ENCODE measurements around the gene ISOC2. TPM values are rescaled to one million over a fixed set of nuclear protein-coding genes. Genes with fewer than 3 reads are reported as not detected.

Gene ISOC2, protein sequence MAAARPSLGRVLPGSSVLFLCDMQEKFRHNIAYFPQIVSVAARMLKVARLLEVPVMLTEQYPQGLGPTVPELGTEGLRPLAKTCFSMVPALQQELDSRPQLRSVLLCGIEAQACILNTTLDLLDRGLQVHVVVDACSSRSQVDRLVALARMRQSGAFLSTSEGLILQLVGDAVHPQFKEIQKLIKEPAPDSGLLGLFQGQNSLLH
- total RNA-seq (2014; rRNA removed) (251 and 270 TPM in 2 replicates), Bru-seq, nascent RNA (percentile 87 among the genes with signal in this experiment), BruChase-seq, experiment 1, labeled RNA remaining after a 6-hour chase (percentile 86 among the genes with signal in this experiment), BruChase-seq, experiment 2, labeled RNA remaining after a 2-hour chase (percentile 75 among the genes with signal in this experiment)
- long read RNA-seq, transcript ISOC2-202 (6 exons, 998 nt), result major isoform, 7 of 21 reads
- long read RNA-seq, transcript ISOC2-203 (5 exons, 1,566 nt), result minor isoform, 6 of 21 reads
- long read RNA-seq, partial matches to known transcripts, result 6 of 21 reads
- long read RNA-seq, other reads (novel, unspliced or antisense), result 2 of 21 reads

DNA sequence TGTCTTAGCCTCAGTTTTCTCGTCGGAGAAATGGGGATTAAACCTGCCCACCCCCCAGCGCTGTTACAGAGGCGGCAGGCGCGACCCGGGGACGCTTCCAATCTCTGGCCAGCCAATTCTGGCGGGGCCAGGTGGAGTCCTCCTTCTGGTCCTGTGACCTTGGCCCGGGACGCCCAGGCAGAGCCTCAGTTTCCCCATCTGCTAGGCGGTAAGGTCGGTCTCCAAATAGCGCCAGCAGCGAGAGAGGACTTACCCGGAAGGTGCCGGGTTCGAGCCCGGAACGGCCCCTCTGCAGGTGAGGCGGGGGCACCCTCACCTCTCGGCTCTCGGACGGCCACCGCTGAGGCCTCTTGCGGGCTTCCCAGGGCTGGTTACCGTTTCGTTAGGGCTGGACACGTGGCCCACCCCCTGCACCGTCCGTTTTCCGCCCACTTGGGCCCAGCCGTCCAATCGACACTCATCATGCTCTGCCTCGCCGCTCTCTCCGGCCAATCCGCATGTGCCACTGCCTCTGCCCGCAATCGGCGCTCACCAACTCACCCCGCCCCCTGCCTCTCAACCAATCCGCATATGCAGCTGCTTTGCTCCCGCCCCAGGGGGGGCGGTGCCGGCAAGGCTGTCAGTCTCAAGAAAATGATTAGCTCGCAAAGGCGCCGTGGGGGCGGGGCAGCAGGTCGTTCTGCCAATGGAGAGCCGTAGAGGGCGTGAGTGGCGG is at the start of gene ISOC2:
ISOC2 (minus strand) TSS at position 384 of the 715 bp plus-strand sequence. CDS start 5,156 bp downstream, outside the sequence.
- POLR2A ChIA-PET (ENCODE audit: unreplicated experiment), result interaction anchor here (0.6 to 1.1 kb wide), 7 partner anchors 12 to 1817 kb away, joined by 3 to 17 read pairs (median 4); no protein-coding TSS in a partner anchor

DNA sequence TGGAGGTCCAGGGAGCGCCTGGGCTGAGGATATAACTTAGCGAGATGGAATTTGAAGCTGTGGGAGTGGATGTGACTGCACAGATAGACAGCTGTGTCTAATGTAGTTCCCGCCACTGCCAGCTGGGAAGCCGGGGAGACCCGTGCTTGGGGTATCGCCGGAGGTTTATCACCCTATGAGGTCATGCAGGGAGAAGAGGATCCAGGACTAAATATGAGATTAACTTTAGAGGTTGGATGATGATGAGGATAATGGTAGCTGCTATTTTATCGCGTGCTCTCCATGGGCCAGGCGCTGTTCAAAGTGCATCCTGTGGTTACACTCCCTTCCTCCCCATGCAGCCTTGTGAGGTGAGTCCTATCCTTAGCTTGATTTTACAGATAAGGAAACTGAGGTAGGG is 46.7 kb upstream of the ISOC2 start:
- H3K79me2 ChIP-seq (ENCODE audit: low read length), result no peaks in the 10 kb centered on the region
- DNase-seq (no peak), ATAC-seq (no peak)
- no peaks in the 10 kb centered on the region for H3K9me2 ChIP-seq (replicated peaks; ENCODE audit: low read length)
- no peak overlapping the region for H2AFZ ChIP-seq (ENCODE audit: low read length)
- CTCF ChIA-PET, result interaction anchor here (0.9 kb wide), 1 partner anchor 123 kb away, joined by 4 read pairs; no protein-coding TSS in a partner anchor
- no peak for TF ChIP-seq EZH2phosphoT487 (IDR thresholded peaks at IDR 0.05; ENCODE audit: borderline replicate concordance, low read length)
- TF ChIP-seq EZH2 (IDR thresholded peaks at IDR 0.05; ENCODE audit: low read length, unreplicated experiment), result no peak
- TF ChIP-seq, protein P1, sequence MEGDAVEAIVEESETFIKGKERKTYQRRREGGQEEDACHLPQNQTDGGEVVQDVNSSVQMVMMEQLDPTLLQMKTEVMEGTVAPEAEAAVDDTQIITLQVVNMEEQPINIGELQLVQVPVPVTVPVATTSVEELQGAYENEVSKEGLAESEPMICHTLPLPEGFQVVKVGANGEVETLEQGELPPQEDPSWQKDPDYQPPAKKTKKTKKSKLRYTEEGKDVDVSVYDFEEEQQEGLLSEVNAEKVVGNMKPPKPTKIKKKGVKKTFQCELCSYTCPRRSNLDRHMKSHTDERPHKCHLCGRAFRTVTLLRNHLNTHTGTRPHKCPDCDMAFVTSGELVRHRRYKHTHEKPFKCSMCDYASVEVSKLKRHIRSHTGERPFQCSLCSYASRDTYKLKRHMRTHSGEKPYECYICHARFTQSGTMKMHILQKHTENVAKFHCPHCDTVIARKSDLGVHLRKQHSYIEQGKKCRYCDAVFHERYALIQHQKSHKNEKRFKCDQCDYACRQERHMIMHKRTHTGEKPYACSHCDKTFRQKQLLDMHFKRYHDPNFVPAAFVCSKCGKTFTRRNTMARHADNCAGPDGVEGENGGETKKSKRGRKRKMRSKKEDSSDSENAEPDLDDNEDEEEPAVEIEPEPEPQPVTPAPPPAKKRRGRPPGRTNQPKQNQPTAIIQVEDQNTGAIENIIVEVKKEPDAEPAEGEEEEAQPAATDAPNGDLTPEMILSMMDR (conservative IDR thresholded peaks at IDR 0.05; ENCODE audit: low read depth, low read length), result no peak
- no peaks in the 10 kb centered on the region for H4K20me1 ChIP-seq (ENCODE audit: low read length)
- no peaks in the 10 kb centered on the region; the same call in 1 of the 2 replicates for H3K4me1 ChIP-seq (ENCODE audit: insufficient read depth, low read length)
- H3K4me3 ChIP-seq (ENCODE audit: low read length), result no peak overlapping the region
- H3K27ac ChIP-seq (ENCODE audit: low read length), result no peak overlapping the region
- H3K9me3 ChIP-seq (ENCODE audit: low read length), result no peaks in the 10 kb centered on the region
- H3K36me3 ChIP-seq (ENCODE audit: low read depth, low read length), result no peaks in the 10 kb centered on the region
- BruUV-seq (replicated peaks), result no TSS peak
- 0 out of 2 replicates have a peak, but pooled peaks cover 4% of the 10 kb centered on the region for H3K27me3 ChIP-seq (ENCODE audit: low read length)
- H3K9ac ChIP-seq (ENCODE audit: low read length), result no peak overlapping the region
- H3K4me2 ChIP-seq (ENCODE audit: low read length), result no peak overlapping the region
- intact Hi-C loops (cut with micrococcal nuclease), result no loop called here
- H3F3A ChIP-seq (ENCODE audit: low read length, unreplicated experiment), result no peaks in the 10 kb centered on the region
- POLR2A ChIA-PET (ENCODE audit: unreplicated experiment), result no interaction called here

More for the DNA sequence above, at the start of gene ISOC2:
- DNase-seq (peak; percentile 100), ATAC-seq (peak; percentile 97)
- no peaks in the 10 kb centered on the region for H3K9me2 ChIP-seq (replicated peaks; ENCODE audit: low read length)
- peak within 1 kb of the TSS; percentile 96 for H2AFZ ChIP-seq (ENCODE audit: low read length)
- intact Hi-C loops (cut with micrococcal nuclease), result loop anchor here (5.0 kb wide), 1 partner anchor 171 kb away; no protein-coding TSS in a partner anchor
- H3K9me3 ChIP-seq (ENCODE audit: low read length), result no peaks in the 10 kb centered on the region
- H3K4me1 ChIP-seq (ENCODE audit: insufficient read depth, low read length), result peaks cover 13% of the 10 kb centered on the region
- H3K27me3 ChIP-seq (ENCODE audit: low read length), result no peaks in the 10 kb centered on the region
- H3K4me2 ChIP-seq (ENCODE audit: low read length), result peak within 1 kb of the TSS; percentile 97
- CTCF ChIA-PET, result interaction anchor here (0.7 to 1.1 kb wide), 4 partner anchors 43 to 487 kb away, joined by 3 to 11 read pairs (median 4); no protein-coding TSS in a partner anchor
- no peak for TF ChIP-seq EZH2phosphoT487 (IDR thresholded peaks at IDR 0.05; ENCODE audit: borderline replicate concordance, low read length)
- TF ChIP-seq EZH2 (IDR thresholded peaks at IDR 0.05; ENCODE audit: low read length, unreplicated experiment), result no peak
- TF ChIP-seq, protein P1 (conservative IDR thresholded peaks at IDR 0.05; ENCODE audit: low read depth, low read length), result no peak
- H3K4me3 ChIP-seq (ENCODE audit: low read length), result peak within 1 kb of the TSS; percentile 91
- peak within 1 kb of the TSS; percentile 97 for H3K9ac ChIP-seq (ENCODE audit: low read length)
- BruUV-seq (replicated peaks), result TSS peak; percentile 57
- 0 out of 2 replicates have a peak, but pooled peaks cover 2% of the 10 kb centered on the region for H3K36me3 ChIP-seq (ENCODE audit: low read depth, low read length)
- no peaks in the 10 kb centered on the region for H3F3A ChIP-seq (ENCODE audit: low read length, unreplicated experiment)
- H3K79me2 ChIP-seq (ENCODE audit: low read length), result peaks cover 27% of the 10 kb centered on the region
- H4K20me1 ChIP-seq (ENCODE audit: low read length), result peaks cover 6% of the 10 kb centered on the region; the same call in 1 of the 2 replicates
- peak within 1 kb of the TSS; percentile 81 for H3K27ac ChIP-seq (ENCODE audit: low read length)

Measured in PC-3 (cell line).